ENCODE data around the gene MMD.

GRCh38 chr17:55354941-55355340 is 66.7 kb downstream of the MMD start:
- TF ChIP-seq, protein P1, sequence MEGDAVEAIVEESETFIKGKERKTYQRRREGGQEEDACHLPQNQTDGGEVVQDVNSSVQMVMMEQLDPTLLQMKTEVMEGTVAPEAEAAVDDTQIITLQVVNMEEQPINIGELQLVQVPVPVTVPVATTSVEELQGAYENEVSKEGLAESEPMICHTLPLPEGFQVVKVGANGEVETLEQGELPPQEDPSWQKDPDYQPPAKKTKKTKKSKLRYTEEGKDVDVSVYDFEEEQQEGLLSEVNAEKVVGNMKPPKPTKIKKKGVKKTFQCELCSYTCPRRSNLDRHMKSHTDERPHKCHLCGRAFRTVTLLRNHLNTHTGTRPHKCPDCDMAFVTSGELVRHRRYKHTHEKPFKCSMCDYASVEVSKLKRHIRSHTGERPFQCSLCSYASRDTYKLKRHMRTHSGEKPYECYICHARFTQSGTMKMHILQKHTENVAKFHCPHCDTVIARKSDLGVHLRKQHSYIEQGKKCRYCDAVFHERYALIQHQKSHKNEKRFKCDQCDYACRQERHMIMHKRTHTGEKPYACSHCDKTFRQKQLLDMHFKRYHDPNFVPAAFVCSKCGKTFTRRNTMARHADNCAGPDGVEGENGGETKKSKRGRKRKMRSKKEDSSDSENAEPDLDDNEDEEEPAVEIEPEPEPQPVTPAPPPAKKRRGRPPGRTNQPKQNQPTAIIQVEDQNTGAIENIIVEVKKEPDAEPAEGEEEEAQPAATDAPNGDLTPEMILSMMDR (IDR thresholded peaks at IDR 0.05) = no peak
- TF ChIP-seq ZFX (IDR thresholded peaks at IDR 0.05; ENCODE audit: borderline replicate concordance) = no peak
